ENCODE results near the gene POLD3.
"Not testable (repeated sequence)": the region's sequence is repeated elsewhere in the genome, so short reads cannot be mapped to it uniquely, and the experiment has no call there.

POLD3 gene

DNA sequence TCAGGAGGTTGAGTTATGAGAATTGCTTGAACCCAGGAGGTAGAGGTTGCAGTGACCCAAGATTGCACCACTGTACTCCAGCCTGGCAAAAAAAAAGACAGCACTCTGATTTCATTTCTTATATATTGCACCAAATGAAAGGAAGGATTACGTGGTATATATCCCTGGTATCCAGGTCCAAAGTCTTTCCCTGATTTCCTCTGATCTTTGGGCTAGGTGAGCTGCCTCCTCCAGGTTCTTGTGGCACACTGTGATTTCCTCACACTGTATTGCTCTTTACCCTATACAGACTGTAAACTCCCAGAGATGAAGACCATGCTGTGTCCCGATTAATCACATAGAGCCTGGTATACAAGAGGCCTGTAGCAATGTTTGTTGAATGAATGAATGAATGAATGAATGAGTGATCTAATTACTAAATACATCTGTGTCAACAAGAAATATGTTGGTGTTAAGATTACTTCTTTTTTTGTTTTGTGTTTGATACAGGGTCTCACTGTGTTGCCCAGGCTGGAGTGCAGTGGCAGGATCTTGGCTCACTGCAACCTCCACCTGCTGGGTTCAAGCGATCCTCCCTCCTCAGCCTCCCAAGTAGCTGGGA is 9.3 kb upstream of the POLD3 start:
- FAIRE-seq = no peak

DNA sequence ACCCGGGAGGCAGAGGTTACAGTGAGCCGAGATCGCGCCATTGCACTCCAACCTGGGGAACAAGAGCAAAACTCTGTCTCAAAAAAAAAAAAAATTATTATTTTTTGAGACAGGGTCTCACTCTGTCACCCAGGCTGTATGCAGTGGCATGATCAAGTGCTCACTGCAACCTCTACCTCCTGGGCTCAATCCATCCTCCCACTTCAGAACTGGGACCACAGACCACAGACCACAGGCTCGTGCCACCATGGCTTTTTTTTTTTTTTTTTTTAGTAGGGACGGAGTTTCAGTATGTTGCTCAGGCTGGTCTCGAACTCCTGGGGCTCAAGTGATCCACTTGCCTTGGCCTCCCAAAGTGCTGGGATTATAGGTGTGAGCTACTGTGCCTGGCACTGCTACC is 1.9 kb upstream of the POLD3 start:
- FAIRE-seq = not testable (repeated sequence)

GRCh38 chr11:74592063-74592440 is 330 bp upstream of the POLD3 start:
- no peak for FAIRE-seq

GRCh38 chr11:74593463-74593862 is 1.1 kb downstream of the POLD3 start:
- no peak for FAIRE-seq

DNA sequence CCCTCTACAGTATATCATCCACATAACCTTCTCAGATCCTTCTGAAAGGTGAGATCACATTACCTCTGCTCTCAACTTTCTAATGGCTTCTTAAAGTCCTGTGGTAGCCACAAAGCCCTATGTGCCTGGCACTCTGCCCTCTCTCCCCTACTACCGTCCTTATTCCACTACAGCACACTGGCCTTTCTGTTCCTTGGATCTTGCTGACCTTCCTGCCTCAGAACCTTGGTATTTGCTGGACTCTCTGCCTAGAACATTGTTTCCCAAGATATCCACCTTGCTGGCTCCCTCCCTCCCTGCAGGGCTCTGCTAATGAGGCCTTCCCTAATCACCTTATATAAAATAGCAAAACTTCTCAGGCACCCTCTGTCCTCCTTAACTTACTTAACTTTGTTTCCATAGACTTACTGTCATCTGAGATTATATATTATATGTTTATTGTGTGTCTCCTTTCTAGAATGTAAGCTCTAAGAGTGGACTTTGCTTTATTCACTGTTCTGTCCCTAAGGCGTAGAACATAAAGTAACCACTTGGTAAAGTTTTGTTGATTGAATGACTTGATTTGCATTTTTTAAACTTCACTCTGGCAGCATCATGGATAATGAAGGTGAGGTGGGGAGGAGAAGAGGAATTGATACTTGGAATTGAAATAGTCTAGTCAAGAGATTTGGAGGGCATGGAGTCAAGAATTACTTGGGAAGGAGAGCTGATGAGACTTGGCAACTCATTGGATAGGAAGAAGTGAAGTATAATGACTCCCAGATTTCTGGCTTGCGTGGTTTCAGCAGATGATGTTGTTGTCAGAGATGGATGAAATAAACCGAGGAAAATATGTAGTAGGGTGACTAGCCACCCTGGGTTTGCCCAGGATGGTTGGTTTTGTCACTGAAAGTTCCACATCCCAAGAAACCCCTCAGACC is 10.5 kb downstream of the POLD3 start:
- FAIRE-seq = no peak

GRCh38 chr11:74603845-74604244 is 11.5 kb downstream of the POLD3 start:
- FAIRE-seq = no peak

- FAIRE-seq = no peak
Observed at GRCh38 chr11:74604311-74604710, 11.9 kb downstream of the POLD3 start.

- FAIRE-seq = no peak
Observed at GRCh38 chr11:74605403-74605802, 13.0 kb downstream of the POLD3 start.

DNA sequence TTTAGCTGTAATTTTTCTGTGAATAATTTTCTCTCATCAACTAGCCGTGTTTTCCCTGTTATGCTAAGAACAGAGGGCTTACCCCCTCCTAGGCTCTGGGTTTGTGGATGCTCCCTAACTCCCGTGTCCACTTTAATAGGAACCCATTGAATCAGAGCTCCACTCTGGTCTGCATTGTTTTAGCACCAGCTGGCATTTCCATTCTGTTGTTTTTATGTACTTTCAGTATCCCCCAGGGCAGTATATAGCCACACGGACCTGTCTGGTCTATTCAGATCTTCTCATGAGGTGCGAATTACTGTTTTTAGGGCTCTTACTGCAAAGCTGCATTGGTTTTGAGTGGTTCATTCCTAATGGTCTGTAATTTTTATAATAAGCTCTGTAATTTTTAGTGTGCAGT is 16.0 kb downstream of the POLD3 start:
- FAIRE-seq = no peak

- peak; percentile 86 for FAIRE-seq
Observed at GRCh38 chr11:74611369-74611861, 19.0 kb downstream of the POLD3 start.

- no peak for FAIRE-seq
Observed at GRCh38 chr11:74612877-74613276, 20.5 kb downstream of the POLD3 start.

DNA sequence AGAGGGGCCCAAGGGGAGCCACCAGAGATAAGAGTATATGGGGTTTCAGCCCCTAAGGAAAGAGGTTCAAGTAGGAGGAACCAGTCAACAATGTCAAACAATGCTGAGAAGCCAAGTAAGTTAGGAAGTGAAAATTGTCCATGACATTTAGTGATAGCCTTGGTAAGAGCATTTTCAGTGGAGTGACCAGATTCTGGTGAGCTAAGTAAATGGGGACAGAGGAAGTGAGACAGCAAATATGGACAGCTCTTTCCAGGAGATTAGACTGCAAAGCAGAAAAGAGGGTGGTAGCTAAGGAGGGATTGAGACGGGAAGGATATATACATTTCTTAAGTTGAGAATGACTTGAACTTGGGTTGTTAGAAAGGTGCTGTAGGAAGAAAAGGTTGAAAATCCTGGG is 22.9 kb downstream of the POLD3 start:
- FAIRE-seq = no peak

- FAIRE-seq = peak; percentile 19
Observed at GRCh38 chr11:74615988-74616387, 23.6 kb downstream of the POLD3 start.

DNA sequence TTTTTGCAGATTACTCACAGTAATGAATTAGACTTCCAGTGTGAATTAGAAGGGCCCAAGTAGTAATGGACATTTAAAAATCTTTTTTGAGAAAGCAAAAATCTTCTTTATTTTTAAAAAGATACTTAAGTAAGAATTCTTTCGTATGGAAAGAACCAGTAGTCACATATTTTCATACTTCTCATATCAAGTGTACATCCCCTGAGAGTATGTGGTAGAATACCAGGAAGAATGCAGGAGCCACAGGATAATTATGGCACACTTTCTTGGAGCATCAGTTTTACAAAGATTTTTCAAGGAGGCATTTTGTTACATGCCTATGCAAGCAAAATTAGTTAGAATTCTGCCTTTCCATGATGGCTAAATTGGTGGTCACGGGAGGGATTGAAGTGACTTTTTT is 28.1 kb downstream of the POLD3 start:
- FAIRE-seq = no peak

DNA sequence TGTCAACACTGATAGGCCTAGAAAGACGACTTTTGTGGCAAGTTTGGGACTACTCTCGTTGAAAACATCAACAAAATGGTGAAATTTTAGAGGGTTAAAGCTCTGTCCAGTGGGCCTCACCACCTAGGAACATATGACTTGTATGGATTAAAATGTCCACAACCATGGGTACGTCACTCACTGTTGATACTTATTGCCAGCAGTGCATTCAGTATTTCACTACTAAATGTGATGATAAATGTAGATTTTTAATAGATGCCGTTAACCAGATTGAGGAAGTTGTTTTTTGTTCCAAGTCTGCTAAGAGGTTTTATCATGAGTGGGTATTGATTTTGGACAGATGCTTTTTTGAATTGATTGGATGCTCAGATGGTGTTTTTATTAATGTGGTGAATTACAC is 33.7 kb downstream of the POLD3 start:
- FAIRE-seq = no peak

DNA sequence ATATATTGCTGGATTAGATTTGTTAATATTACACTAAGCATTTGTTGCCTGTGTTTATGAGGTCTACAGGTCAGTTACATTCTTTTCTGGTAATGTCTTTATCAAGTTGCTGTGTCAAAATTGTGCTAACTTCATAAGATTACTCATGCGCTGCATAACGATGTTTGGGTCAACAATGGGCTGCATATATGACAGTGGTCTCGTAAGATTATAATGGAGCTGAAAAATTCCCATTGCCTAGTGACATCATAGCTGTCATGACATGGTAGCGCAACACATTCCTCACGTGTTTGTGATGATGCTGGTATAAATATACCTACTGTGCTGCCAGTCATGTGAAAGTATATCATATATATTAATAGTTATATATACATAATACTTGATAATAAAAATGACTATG is 34.2 kb downstream of the POLD3 start:
- FAIRE-seq = no peak

DNA sequence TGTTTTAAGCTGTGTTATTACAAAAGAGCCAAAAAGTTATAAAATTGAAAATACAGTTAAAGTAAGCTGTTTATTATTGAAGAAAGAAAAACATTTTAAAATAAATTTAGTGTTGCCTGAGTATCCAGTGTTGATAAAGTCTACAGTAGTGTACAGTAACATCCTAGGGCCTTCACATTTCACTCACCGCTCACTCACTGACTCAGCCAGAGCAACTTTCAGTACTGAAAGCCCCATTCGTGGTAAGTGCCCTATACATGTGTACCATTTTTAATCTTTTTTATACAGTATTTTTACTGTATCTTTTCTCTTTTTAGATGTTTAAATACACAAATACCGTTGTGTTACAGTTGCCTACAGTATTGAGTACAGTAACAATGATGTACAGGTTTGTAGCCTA is 35.0 kb downstream of the POLD3 start:
- FAIRE-seq = peak; percentile 52

DNA sequence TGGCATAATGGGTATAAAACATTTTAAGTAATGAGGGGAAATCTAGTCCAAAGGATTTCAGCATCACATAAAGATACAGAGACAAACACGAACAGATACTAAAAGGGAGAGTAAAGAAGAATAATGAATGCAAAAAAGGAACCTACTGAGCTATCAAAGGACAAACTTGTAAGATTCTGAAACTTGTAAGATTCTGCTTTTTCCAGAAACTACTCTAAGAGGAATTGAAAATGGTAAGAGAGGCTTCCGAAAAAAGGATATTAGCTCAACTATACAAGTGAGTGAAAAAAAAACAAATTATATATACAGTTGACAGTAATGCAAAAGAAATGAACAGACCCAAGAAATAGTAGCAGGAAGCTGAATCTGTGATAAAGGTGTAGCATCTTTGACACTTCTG is 37.7 kb downstream of the POLD3 start:
- no peak for FAIRE-seq

DNA sequence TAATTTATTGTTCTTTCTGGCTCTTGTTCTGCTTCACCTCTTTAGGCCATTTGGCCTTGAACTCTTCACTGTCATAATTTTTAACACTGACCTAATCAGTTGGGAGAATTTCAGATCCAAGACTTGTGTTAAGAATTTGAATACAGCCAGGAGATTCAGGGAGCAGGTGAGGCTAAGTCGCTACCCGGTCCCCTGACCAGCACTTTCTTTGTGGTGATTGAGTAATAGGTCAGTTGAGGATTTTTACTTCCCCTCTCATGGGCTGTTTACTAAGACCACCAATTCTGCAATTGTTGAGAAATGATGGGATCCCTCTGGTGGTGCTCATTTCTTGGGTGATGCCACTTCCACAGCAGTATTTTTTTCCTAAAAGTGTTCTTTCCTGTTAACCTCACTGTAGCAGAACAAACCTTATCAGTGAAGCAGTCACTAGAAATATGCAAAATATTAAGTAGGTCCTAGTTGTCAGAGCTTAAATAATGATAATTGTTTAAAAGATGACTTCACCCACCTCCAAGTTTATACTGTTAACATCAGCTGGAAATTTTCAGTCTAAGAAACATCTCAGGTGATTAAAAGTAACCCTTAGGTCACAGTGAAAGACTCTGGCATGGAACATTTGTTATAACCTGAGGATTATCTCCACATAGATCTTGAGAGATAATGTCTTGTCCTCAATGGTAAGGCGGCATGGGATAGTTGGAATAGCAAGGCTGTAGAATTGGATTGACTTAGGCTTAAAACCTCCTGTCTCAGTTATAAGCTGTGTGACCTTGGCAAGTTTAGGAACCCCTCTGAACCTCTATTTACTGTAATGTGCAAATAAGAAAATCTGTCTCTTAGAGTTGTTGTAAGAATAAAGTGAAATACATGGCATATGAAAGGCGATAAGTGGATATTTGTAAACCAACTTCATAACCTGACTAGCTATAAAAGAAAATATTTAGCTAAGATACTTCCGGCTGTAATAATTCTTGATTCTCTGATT is 41.3 kb downstream of the POLD3 start:
- FAIRE-seq = no peak

DNA sequence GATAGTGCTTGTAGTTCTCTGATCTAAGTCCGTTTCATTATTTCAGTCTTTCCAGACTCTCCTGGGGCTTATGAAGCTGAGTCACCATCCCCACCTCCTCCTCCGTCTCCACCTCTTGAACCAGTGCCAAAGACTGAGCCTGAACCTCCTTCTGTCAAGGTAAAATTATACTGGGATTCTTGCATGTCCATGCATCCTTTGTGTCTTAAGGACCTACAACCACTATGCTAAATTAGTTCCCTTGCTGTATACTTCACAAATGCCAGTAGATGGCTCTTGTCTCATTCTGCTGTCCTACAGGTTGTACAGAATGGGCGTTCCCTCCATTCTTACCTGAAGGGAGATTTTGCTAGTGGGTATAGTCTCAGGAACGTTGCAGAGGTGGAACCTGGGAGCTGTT is 42.2 kb downstream of the POLD3 start:
- FAIRE-seq = peak; percentile 49

DNA sequence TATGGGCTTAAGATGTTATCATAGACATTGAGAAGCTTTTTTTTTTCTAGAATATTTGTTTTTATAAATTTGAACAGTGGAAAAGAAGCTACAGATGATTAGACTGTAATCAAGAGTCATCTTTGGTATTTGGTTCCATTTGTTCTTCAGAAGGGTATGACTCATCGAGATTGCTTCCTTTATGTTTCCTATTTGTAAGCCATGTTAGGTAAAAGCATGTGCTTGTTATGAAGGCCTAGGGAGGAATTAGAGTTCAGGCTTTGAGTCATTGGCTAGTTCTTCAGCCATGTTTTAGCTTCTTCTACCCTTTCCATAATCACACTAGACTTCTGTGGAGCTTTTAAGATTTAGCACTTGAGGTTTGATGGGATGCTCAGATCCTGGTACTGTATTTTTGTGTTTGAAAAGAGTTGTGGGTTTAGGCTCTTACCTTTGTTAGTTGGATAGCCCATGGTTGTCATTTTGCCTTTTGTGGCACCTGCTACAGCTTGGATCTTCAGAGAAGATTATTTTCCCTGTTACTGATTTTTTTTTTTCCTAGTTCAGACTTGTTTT is 44.3 kb downstream of the POLD3 start:
- no peak for FAIRE-seq

DNA sequence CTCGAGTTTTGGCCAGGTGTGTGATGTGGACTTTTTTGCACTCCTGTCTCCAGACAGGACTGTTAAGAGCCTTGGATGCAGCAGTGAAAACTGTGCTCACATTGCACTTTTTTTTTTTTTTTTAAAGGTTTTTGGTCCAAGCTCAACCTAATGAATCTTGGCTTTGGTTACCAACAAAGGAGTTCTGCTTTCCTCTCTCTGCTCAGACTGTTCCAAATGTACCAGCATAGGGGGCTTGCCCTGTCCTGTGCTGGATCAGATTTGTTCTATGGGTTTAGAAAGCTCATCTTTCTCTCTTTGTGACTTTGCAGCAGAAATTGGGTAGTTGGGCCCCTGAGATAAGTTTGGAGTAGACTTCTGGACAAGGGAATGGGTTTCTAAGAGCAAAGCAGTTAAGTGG is 45.3 kb downstream of the POLD3 start:
- no peak for FAIRE-seq

- FAIRE-seq = no peak
Observed at GRCh38 chr11:74638869-74639268, 46.5 kb downstream of the POLD3 start.

All from G401.6 (cell line).